BLaER1 (cell line): ENCODE measurements around the gene CELF4.
A peak's percentile ranks its signal among the peaks of the same experiment; 100 is the strongest.

ENCODE experiments used
- H3K27ac ChIP-seq: shearing (Covaris generic); formaldehyde crosslinking; 2 replicates; pipeline ENCODE4 v1.8.1; 2022
- H3K27me3 ChIP-seq: shearing (Covaris generic); formaldehyde crosslinking; 2 replicates; pipeline ENCODE4 v1.8.1; 2022
- H3K36me3 ChIP-seq: shearing (Covaris generic); formaldehyde crosslinking; 2 replicates; pipeline ENCODE4 v1.8.1; 2022
- H3K4me1 ChIP-seq: shearing (Covaris generic); formaldehyde crosslinking; 2 replicates; pipeline ENCODE4 v1.8.1; 2022
- H3K4me2 ChIP-seq: shearing (Covaris generic); formaldehyde crosslinking; 2 replicates; pipeline ENCODE4 v1.8.1; 2022
- H3K4me3 ChIP-seq: shearing (Covaris generic); formaldehyde crosslinking; 2 replicates; pipeline ENCODE4 v1.8.1; 2022
- H3K9ac ChIP-seq: shearing (Covaris generic); formaldehyde crosslinking; 2 replicates; pipeline ENCODE4 v1.8.1; 2022
- H3K9me3 ChIP-seq: shearing (Covaris generic); formaldehyde crosslinking; 2 replicates; pipeline ENCODE4 v1.8.1; 2022
- H4K20me1 ChIP-seq: shearing (Covaris generic); formaldehyde crosslinking; 2 replicates; pipeline ENCODE4 v1.8.1; 2022
- Cebpa-rat ChIP-seq: shearing (Covaris generic); IDR thresholded peaks from 2 replicates; pipeline ENCODE4 v1.8.1; 2022

Gene CELF4

DNA sequence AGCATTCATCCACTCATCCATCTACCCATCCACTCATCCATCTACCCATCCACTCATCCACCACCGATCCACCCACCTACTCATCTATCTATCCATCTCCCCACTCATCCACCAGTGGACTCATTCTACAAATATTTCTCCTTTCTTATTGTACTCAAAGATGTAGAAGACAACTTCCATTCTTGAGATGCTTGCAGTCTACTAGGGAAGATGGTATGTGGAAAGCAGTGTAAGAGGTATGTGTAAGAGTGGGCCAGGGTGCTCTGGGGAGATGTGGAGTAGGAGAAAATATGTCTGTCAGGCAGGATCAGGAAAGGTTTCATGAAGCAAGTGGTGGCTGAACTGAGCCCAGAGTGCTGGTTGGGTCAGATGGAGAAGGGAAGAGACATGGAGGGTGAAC is 150.8 kb downstream of the CELF4 start:
- Histone ChIP-seq H3K9ac (no peak overlapping the region), H3K4me2 (no peak overlapping the region), H3K27me3 (no peaks in the 10 kb centered on the region), H3K27ac (no peak overlapping the region), H3K4me1 (no peaks in the 10 kb centered on the region), H3K36me3 (no peaks in the 10 kb centered on the region), H4K20me1 (no peaks in the 10 kb centered on the region), H3K4me3 (no peak overlapping the region), H3K9me3 (peaks cover 16% of the 10 kb centered on the region)
- no peak for TF ChIP-seq Cebpa-rat

GRCh38 chr18:37412829-37413228 is 152.8 kb downstream of the CELF4 start:
- TF ChIP-seq Cebpa-rat = no peak
- Histone ChIP-seq H3K4me3 (no peak overlapping the region), H3K36me3 (no peaks in the 10 kb centered on the region), H4K20me1 (no peaks in the 10 kb centered on the region), H3K27ac (no peak overlapping the region), H3K4me2 (no peak overlapping the region), H3K27me3 (no peaks in the 10 kb centered on the region), H3K4me1 (no peaks in the 10 kb centered on the region), H3K9me3 (peaks cover 16% of the 10 kb centered on the region), H3K9ac (no peak overlapping the region)

- H3K4me2 ChIP-seq = no peak overlapping the region
- H3K9me3 ChIP-seq = peaks cover 16% of the 10 kb centered on the region
- H3K4me3 ChIP-seq = no peak overlapping the region
- H3K4me1 ChIP-seq = no peaks in the 10 kb centered on the region
- H3K36me3 ChIP-seq = no peaks in the 10 kb centered on the region
- no peaks in the 10 kb centered on the region for H3K27me3 ChIP-seq
- H3K27ac ChIP-seq = no peak overlapping the region
- H3K9ac ChIP-seq = no peak overlapping the region
- H4K20me1 ChIP-seq = no peaks in the 10 kb centered on the region
- TF ChIP-seq Cebpa-rat = no peak
Measured at GRCh38 chr18:37412333-37412732, 153.3 kb downstream of the CELF4 start.

DNA sequence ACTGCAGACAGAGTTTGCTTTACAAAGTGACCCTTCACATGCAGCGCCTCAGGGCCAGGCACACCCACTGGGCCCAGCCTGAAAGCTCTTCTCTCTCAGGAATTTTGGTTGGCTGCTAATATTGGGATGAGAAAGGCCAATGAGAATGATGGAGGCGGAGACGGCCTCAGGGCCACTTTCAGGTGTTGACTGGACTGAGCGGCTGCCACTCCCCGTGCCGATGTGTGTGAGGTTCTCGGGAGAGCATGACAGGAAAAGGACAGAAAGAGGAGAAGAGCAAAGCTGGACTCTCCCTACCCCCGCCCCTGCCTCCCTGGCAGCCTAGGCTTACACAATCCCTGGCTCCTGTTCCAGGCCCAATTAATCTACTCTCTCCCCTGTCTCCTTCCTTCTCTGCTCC is 155.7 kb downstream of the CELF4 start:
- Histone ChIP-seq H3K4me1 (peaks cover 6% of the 10 kb centered on the region; the same call in 1 of the 2 replicates), H3K27ac (no peak overlapping the region), H3K4me2 (no peak overlapping the region), H3K4me3 (no peak overlapping the region), H3K9ac (no peak overlapping the region), H3K27me3 (no peaks in the 10 kb centered on the region), H4K20me1 (no peaks in the 10 kb centered on the region), H3K36me3 (no peaks in the 10 kb centered on the region), H3K9me3 (peaks cover 16% of the 10 kb centered on the region)
- no peak for TF ChIP-seq Cebpa-rat

- Histone ChIP-seq H3K4me1 (peaks cover 8% of the 10 kb centered on the region), H3K4me3 (no peak overlapping the region), H3K36me3 (no peaks in the 10 kb centered on the region), H3K27me3 (no peaks in the 10 kb centered on the region), H3K9ac (no peak overlapping the region), H3K4me2 (no peak overlapping the region), H3K27ac (no peak overlapping the region), H4K20me1 (no peaks in the 10 kb centered on the region), H3K9me3 (peaks cover 16% of the 10 kb centered on the region)
- TF ChIP-seq Cebpa-rat = no peak
Measured at GRCh38 chr18:37408676-37409265, 156.8 kb downstream of the CELF4 start.

DNA sequence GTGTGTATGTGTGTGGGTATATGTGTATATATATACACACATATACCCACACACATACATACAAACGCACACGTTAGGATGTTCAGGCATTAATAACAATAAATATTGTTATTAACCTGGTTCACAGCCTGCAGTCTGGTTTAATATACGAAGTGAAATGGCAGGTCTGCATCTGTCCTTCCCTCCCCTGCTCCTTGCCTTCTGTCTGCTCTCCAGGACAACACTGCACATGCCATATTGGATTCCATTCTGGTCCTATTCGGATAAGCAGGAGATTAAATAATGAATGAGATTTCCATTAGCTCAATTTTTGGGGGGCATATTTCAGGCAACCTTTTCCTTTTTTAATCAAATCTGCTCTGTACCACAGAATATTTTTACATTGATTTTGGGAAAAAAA is 158.0 kb downstream of the CELF4 start:
- no peak overlapping the region for H3K4me2 ChIP-seq
- H3K9me3 ChIP-seq = peaks cover 16% of the 10 kb centered on the region
- no peak overlapping the region for H3K4me3 ChIP-seq
- H3K27ac ChIP-seq = no peak overlapping the region
- TF ChIP-seq Cebpa-rat = no peak
- no peaks in the 10 kb centered on the region for H3K36me3 ChIP-seq
- H4K20me1 ChIP-seq = no peaks in the 10 kb centered on the region
- H3K4me1 ChIP-seq = peaks cover 20% of the 10 kb centered on the region
- no peaks in the 10 kb centered on the region for H3K27me3 ChIP-seq
- no peak overlapping the region for H3K9ac ChIP-seq

DNA sequence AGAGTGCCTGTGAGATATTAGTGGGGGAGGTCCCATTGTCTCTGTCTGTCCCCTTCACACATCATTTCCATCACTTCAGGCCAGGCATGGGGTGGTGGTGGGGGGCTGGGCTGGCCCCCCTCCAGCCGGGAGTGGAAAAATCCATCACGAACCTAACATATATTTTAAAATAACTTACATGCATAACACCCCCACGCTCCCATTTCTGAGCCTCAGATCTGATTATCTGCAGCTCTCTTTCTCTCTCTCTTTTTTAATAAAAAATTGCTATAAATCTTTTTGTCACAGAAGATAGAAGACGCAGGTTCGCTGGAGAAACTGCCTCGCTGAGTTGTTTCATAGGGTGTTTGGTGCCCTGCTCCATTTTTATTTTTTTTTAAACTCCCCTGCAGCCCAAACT is 159.8 kb downstream of the CELF4 start:
- H3K4me2 ChIP-seq = no peak overlapping the region
- peaks cover 6% of the 10 kb centered on the region for H3K9me3 ChIP-seq
- no peak overlapping the region for H3K9ac ChIP-seq
- H4K20me1 ChIP-seq = no peaks in the 10 kb centered on the region
- TF ChIP-seq Cebpa-rat = no peak
- H3K4me1 ChIP-seq = peaks cover 26% of the 10 kb centered on the region
- H3K27ac ChIP-seq = no peak overlapping the region
- H3K36me3 ChIP-seq = no peaks in the 10 kb centered on the region
- H3K4me3 ChIP-seq = no peak overlapping the region
- H3K27me3 ChIP-seq = no peaks in the 10 kb centered on the region; the same call in 1 of the 2 replicates

- Histone ChIP-seq H3K36me3 (no peaks in the 10 kb centered on the region), H3K4me3 (no peak overlapping the region), H3K27me3 (no peaks in the 10 kb centered on the region; the same call in 1 of the 2 replicates), H3K9ac (no peak overlapping the region), H3K4me2 (no peak overlapping the region), H4K20me1 (no peaks in the 10 kb centered on the region), H3K27ac (no peak overlapping the region), H3K9me3 (0 out of 2 replicates have a peak, but pooled peaks cover under 1% of the 10 kb centered on the region), H3K4me1 (peaks cover 26% of the 10 kb centered on the region)
- no peak for TF ChIP-seq Cebpa-rat
Measured at GRCh38 chr18:37405229-37405628, 160.4 kb downstream of the CELF4 start.

- H3K9me3 ChIP-seq = no peaks in the 10 kb centered on the region
- H3K36me3 ChIP-seq = no peaks in the 10 kb centered on the region
- H4K20me1 ChIP-seq = no peaks in the 10 kb centered on the region
- no peak for TF ChIP-seq Cebpa-rat
- no peak overlapping the region for H3K27ac ChIP-seq
- H3K4me3 ChIP-seq = no peak overlapping the region
- no peak overlapping the region for H3K9ac ChIP-seq
- peaks cover 26% of the 10 kb centered on the region for H3K4me1 ChIP-seq
- H3K27me3 ChIP-seq = no peaks in the 10 kb centered on the region; the same call in 1 of the 2 replicates
- peak overlapping the region; percentile 65 for H3K4me2 ChIP-seq
Measured at GRCh38 chr18:37403788-37404187, 161.8 kb downstream of the CELF4 start.

DNA sequence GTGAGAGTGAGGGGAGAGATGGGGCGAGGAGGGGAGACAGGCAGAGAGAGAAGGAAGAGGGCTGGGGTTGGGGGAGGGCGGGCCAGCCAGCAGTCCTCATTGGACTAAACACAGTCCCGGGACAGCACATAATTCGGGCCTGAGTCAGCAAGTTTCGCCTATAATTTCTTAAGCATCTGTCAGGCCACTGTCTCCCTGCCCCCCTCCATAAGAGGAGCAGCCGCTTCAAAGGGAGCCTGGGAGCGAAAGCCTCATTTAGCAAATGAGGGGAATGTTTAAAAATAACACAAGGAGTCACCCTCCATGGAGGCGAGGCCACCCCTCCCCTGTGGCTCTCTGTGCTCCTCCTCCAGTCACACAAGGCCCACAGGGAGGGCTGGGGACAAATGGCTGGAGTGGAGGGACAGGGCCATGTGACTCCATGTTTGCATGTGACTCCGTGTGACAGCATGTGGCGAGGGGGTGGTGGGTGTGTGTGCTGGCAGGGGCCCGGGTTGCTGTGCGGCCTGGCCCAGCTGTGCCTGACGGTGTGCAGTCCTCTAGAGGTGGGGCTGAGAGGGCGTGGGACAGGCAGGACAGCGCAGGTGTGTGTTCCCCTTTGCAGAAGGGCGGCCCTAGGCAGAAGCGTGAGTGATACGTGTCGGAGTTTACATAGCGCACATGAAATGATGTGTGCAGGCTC is 162.4 kb downstream of the CELF4 start:
- Histone ChIP-seq H3K27me3 (no peaks in the 10 kb centered on the region; the same call in 1 of the 2 replicates), H3K36me3 (no peaks in the 10 kb centered on the region), H3K9ac (no peak overlapping the region), H3K27ac (no peak overlapping the region), H3K9me3 (no peaks in the 10 kb centered on the region), H3K4me2 (peak overlapping the region; percentile 65), H3K4me1 (peaks cover 26% of the 10 kb centered on the region), H4K20me1 (no peaks in the 10 kb centered on the region), H3K4me3 (no peak overlapping the region)
- no peak for TF ChIP-seq Cebpa-rat
